ENCODE data around the gene RALGAPA2.
A peak's percentile ranks its signal among the peaks of the same experiment; 100 is the strongest.

RALGAPA2 gene

DNA sequence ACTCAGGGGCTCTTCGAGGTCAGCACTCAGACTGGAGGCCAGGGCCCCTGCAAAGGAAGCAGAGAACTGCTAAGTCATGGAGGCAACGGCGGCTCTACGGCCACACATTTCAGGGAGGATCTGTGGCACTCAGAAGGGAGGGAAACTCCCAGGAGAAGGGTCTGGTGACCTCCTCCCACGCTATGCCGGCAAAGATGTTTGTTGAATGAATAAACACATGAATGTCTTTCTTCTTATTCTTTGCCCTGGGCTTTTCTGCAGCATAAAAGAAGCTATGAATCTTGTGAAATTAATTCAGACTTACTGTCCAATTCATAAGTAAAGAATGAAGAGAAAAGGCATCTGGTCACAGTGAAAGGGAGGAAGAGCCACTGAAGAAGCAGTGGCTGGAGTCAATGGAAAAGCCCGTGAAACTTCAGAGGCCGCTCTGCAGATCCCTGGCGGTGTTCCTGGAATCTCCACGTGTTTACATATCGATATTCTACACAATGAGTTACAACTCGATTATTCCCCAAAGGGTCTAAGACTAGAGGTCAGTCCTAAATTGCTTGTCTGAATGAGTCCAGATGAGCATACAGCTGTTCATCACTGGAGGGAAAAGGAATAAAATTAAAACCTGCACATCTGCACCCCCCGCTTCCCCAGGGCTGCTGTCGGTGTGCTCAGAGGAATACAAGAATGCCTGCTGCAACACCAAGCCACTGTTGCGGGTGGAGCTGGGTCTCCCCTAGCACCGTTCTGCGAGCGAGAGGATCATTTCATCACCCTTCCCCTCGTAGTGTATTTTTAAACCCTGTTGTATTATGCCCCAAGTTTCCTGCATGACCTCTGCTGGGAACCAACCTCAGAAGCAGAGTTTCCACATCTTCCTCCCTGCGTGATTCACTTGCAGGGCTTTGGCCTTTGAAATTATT is 319.0 kb downstream of the RALGAPA2 start:
- no peak for DNase-seq

DNA sequence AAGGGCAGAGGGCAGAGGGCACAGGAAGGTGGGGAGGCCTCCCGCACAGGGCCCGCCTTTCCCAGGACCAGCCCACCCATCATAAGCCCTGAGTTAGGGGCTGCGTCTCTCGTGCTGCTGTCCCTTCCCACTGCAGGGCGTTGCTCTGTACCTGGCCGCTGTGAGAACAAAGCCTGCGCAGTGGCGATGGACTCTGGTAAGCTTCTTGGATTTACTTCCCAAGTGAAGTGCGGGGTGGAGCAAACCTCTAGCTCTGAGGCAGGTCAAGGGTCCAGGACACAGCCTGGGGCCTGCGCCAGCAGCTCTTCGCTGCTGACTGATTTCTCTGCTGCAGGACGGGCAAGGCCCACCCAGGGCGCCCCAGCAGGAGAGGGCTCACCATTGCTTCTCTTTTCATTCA is 320.7 kb downstream of the RALGAPA2 start:
- no peak for DNase-seq

DNA sequence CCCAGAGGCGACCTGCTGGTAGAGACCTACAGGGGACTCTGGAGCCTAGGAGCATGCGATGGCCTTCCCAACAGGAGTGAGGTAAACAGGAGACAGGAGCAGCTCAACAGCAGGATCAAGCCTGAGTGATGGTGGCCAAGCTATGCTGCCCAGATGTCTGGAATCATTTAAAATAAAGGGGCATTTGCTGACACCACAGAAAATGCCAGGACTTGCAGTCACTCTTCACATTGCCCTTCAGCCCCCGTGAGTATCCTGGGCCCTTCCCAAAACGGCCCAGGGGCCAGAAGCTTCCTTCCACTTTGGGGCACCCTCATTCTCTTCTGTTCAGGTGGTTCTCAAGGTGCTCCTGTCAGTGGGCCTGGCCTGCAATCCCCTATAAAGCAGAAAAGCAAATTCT is 321.3 kb downstream of the RALGAPA2 start:
- no peak for DNase-seq

DNA sequence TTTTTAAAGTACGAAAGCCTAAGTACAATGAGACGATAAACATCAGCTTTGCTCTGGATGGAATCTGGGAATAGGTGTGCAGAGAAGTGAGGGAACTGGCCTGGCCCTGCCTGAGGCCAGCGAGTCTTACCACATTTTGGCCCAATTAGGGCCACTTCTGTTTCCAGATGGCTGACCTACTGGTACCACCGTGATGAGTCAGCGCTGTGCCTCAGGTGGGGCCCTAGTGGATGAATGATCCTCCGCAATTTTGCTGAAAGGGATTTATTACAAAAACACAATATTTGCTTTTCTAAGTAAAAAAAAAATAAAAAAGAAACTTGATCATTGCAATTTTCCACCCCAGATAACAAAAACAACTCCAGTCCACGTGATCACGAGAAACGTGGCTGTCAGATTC is 322.1 kb downstream of the RALGAPA2 start:
- DNase-seq: no peak

DNA sequence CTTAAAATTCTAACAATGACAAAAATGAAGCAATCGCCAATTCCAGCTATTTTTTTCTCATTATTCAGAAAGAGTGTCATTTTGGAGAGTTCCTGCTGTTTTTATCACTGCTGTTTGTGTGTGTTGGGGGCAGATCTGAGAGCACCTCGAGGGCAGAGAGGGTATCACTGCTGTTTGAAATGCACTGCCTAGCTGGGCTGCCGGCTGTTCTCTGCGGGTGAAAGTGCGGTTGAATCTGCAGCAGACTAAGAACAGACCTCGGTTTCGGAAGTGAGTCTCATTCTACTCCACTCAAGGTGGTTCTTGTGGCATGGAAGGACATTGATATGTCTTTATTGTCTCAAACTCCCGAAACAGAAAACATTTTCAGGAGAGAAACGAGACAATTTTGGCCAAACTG is 326.3 kb downstream of the RALGAPA2 start:
- no peak for DNase-seq

DNA sequence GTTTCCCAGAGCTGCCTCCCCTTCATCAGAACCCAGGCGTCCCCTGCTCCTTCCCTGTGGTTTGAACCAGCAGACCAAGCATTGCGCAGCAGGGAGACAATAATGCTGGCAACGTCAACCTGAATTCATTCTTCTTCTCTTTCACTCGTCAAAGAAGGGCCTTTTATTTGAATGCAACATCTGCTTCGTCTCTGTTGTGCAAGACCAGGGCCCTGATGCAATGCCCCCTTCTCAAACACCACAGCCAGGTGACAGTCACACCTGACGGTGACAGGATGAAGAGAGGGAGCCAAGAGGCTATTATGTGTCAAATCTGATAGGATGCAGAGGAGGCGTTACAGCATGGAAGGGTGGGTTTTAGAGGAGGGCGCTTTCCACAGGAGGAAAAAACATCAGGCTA is 336.6 kb downstream of the RALGAPA2 start:
- DNase-seq: peak; percentile 81

DNA sequence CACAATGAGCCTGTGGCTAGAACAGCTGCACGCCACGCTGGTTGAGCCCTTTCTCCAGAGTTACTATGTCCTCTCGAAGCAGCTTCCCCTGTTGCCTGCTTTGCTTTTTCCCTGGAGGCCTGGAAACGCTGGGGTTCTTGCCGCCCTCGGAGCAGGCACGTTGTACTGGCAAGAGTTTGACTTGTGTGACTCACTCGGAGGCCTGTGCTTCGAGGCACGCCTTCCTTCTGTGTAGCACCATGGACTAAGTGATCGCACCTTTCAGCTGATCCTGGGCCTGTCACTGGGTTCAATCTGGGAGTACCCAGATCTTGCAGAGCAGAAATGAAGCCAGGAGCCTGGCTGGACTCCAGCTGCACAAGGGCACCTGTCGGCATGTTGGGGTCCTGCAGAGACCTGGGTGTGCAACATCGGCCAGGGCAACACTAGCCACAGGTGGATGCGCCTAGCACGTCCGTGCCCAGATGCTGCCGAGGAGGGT is 339.3 kb downstream of the RALGAPA2 start:
- DNase-seq: no peak

DNA sequence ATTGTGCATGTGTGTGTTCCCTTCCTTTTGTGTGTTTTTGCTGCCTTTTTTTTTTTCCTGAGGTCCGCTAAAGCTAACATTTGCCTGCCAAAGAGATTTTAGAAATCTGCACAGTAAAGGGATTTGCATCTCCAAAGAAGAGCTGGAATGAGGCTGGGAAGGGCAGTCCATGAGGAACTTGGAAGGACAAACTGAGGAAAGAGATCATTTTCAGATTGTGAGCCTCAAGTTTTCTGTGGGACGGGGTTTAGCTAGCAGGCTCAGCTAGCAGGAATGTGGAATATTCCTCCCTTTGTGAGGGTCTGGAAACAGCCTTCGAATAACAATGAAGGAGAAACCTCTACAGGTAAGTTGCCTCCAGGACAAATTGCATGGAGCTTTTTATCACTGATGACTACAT is 340.8 kb downstream of the RALGAPA2 start:
- no peak for DNase-seq

DNA sequence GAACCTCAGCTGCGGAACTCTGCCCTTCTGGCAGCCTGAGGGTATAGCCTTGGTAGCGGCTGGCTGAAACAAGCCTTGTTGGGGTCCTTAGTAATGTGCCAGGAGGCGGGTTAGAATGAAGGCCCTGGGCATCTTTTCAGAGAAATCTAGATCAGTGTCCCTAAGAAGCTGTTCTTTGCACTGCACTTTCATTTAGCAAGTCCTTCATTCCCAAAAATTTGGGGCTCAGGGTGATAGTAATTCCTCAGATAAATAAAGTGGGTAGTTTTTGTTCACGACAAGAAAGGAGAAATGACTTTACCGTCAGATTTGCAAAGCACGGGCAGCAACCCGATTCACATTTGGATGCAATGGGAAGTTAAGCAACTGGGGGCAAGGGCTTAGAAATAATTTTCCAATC is 341.4 kb downstream of the RALGAPA2 start:
- no peak for DNase-seq

DNA sequence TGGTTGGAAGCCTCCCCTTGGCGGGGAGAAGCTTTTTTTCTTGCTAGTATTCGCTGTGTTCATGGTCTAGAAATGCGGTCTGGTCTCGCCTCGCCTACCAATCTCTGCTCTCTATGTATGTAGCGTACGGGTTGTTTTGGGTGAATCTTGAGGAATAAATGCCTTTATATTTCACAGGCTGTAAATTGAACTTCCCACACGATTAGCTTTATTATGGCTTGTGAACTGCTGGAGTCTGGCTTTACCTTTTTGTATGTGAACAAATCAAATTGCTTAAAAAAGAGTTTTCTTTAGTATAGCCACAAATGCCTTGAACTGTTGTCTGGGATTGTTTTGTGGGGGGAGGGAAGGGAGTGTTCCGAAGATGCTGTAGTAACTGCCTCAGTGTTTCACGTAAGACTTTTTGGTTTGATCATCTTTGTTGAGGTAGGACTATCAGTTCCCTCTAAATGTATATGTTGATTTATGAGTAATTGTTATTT is 342.3 kb downstream of the RALGAPA2 start:
- DNase-seq: no peak

DNA sequence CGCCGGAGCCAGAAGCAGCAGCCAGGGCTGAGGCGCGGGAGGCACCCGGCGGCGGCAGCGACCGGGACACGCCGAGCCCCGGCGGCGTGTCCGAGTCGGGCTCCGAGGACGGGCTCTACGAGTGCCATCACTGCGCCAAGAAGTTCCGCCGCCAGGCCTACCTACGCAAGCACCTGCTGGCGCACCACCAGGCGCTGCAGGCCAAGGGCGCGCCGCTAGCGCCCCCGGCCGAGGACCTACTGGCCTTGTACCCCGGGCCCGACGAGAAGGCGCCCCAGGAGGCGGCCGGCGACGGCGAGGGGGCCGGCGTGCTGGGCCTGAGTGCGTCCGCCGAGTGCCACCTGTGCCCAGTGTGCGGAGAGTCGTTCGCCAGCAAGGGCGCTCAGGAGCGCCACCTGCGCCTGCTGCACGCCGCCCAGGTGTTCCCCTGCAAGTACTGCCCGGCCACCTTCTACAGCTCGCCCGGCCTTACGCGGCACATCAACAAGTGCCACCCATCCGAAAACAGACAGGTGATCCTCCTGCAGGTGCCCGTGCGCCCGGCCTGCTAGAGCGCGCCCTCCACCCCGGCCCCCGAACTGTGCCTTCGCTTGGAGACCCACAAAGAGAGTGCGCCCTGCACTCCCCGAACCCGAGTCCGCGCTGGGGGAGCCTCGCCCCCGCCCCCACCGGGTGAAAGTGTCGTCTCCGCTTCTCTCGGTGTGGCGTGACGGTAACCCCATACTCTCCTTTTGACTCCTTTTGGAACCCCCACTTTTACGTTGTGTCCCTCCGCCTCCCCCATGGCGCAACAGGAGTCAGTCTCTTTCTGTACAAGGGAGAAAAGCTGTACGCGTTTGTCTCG is 343.0 kb downstream of the RALGAPA2 start:
- no peak for DNase-seq

DNA sequence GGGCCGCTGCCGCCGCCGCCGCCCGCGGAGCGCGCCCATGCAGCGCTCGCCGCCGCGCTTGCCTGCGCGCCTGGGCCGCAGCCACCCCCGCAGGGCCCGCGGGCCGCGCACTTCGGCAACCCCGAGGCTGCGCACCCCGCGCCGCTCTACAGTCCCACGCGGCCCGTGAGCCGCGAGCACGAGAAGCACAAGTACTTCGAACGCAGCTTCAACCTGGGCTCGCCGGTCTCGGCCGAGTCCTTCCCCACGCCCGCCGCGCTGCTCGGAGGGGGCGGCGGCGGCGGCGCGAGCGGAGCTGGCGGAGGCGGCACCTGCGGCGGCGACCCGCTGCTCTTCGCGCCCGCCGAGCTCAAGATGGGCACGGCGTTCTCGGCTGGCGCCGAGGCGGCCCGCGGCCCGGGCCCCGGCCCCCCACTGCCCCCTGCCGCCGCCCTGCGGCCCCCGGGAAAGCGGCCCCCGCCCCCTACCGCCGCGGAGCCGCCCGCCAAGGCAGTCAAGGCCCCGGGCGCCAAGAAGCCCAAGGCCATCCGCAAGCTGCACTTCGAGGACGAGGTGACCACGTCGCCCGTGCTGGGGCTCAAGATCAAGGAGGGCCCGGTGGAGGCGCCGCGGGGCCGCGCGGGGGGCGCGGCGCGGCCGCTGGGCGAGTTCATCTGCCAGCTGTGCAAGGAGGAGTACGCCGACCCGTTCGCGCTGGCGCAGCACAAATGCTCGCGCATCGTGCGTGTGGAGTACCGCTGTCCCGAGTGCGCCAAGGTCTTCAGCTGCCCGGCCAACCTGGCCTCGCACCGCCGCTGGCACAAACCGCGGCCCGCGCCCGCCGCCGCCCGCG is 343.8 kb downstream of the RALGAPA2 start:
- DNase-seq: no peak

DNA sequence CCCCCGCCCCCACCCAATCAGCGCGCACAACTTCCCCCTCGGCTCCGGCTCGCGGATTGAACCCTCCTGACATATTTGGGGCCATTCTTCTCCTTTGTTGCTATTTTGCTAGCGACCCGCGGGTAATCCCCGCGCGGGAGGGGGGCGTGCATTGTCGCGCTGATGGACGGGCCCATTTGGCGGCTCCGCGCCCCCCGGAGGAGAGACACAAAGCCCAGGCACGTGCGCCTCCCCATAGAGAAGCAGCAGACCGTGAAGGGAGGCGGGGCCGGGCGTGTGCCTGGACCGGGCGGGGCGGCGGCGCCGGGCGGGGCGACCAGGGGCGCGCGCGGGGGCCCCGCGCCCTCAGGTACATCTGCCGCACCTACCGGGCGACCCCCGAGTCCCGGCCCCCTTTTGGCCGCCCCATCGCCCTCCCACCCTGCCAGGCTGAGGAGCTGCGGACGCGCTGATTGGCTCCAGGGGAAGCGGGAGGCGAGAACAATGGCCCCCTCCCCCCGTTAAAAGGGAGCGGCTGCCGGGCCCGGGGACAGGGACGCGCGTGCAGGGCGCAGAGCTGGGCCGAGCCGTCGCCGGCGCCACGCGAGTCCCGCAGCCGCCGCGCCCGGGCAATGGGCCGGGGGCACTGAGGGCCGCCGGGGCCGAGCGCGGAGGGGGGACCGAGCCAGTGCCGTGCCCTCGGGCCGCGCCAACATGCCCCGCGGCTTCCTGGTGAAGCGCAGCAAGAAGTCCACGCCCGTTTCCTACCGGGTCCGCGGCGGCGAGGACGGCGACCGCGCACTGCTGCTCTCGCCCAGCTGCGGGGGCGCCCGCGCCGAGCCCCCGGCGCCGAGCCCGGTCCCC is 344.6 kb downstream of the RALGAPA2 start, which contains the start of gene INSM1:
Gene INSM1 (plus strand): TSS at position 530 of the 843 bp plus-strand sequence. CDS start 164 bp downstream, at position 694.
- peak; percentile 98 for DNase-seq

DNA sequence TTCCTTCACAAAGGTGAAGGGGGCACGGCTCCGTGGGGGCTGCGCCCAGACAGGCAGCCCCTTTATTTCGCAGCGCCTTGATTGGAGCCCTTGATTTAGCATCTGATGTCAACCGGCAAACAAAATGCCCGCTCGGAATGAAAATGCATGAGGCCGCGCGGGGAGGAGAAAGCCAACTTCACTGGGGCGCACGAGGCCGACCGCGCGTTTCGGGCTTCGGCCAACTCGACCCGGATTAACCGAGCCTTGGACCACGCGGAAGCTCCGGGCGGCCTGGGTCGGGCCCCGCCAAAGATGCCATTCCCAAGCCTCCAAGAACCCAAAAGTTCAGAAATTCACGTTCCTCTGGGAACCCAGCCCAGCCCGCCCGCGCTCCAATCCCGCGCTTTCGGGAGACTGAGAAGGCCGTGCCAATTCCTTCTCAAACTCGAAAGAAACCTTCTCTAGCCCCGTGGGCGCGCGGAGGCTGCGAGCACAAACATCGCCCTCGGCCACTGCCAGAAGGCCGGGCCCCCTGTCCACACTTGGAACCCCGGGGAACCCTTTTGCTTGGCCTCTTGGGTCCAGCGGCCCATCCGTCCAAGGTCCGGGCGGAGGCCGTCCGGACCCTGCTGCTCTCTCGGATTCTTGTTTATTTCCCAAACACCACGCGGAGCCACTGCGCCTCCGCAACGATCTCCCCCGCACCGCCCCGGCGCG is 345.4 kb downstream of the RALGAPA2 start:
- peak; percentile 70 for DNase-seq

DNA sequence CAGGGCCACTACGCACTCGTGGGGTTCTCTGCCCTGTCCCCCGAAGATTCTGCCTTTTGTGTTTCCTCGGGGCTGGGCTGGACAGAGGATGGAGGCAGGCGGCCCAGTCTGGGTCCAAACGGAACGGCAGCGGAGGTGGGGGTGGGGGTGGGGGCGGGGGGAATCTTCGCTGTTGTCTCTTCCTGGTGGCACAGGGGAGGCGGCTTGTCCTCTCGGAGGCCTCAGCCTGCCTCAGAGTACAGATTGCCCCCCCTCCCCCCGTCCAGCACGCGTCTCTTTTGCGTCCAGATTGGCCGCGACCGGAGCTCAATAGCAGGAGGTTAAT is 345.9 kb downstream of the RALGAPA2 start:
- no peak for DNase-seq

DNA sequence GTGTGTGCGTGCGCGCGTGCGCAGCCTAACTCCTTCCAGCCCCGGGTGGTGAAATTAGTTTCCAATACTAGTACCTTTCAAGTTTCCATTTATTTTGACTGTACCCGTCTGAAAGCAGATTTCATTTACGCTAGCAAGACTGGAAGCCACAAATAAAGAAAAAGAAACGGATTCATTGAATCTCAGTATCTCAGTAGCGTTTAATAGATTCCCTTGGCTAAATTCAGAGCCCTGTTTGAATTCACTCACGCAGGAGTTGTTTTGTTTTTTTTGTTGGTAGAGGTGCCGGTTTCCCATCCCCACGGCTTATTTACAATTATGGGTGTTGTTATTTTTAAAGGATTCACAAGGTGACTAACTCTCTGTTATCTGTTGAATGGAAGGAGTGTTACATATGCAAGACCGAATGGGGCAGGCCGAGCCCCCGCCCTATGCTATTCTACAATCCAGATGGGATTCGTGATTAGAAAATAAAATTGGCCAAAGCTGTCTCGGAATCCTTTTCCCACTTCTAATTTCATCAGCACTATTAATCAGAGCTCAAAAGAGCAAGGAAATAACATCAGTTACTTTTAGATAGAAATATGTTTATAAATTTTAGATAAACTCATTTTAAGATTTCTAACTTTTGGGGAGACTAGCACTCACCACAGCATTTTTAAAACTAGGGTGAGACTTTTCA is 346.8 kb downstream of the RALGAPA2 start:
- no peak for DNase-seq

DNA sequence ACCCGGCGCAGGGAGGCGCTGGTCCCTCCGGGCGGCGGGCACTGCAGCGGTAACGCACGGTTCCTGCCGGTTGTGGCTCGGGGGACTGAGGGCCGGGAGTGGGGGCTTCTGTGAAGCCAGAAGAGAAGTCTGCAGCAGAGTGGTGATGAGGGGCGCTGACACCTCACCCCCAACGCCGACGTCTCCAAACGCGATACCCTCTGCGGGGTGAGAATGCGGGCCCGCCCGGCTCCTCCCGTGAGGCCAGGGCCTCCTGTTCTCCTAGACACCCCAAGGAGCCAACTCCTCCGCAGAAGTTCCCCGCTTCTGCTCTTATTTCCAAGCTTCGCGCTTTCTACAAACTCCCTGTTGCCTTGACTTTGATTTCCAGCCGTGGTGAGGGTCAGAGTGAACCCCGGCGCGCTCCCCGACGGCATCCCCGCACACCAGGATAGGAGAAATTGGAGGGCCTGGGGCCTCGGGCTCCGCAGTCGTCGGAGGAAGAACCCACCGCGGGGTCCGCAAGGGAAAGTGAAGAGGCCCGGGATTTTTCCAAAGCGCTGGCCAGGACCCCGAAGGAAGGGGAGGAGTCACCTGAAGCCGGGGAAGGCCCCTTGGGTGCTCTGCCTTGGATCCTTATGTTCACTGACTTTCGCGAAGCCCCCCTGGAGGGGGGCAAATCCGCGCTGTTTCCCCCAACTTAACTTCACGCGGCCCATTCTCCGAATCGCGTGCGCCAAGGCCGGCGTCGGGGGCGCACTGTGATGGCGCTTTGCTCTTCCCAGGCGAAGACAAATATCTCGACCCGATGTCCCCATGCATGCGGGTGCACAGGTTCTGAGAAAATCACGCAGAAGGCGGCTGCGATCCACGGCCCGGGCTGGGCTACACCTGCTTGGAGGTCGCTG is 347.6 kb downstream of the RALGAPA2 start:
- no peak for DNase-seq

DNA sequence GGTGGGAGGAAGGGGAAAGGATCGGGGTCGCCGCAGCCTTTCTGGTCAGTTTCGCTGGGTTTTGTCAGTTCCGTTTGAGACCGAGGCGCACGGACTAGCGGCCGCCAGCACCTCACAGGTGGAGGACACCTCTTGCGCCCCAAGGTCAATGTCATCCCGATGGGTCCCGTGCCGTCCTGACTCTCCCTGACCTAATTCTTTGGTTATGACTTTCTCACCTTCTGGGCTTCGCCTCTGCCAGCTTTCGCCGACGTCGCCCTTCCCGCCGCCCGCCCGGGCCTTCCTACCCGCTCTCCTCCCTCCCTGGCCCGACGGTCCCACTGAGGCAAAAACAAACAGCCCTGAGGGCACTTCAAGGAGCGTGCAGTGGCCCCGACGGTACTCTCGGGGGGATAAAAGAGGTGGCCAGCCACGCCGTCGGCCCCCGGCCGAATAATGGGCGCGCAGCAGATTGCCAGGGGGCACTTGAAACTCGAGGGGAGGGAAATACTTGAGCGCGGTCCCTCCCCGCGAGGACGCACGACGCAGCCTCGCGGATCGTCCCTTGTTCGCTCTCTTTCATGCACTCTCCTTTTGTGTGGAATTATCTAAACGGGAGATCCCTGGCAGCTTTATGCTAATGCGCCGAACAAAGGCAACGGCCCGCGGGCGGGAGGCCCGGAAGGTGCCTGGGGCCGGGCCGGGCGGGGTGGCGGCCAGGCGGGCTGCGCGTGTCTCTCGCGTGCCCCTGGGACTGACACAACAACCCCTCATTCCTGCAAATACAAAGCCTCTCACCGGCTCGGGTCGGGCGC is 348.4 kb downstream of the RALGAPA2 start:
- peak; percentile 58 for DNase-seq

DNA sequence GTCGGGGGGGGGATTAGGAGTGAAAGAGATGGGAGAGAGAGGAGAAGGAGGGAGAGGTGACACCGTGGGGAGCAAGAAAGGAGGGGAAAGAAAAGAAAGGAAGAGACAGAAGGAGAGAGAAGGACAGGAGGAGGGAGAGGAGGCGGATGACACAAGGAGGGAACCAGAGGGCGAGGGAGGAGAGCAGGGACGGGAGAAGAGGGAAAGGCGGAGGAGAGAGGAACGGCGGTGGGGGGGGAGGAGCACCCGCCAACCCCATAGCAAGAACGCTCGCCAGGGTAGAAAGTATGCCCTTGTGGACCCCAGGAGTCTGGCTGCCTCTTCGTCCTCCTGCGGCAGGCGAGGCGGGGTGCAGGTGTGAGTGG is 349.0 kb downstream of the RALGAPA2 start:
- DNase-seq: no peak
